ENCODE measurements around the gene SOS1. TPM values are rescaled to one million over a fixed set of nuclear protein-coding genes. Genes with fewer than 3 reads are reported as not detected.

SOS1 gene
- total RNA-seq, 1 donor from 2014 or later: 8.2 TPM

GRCh38 chr2:38978908-38979307 lies 141.9 kb downstream of the SOS1 start:
- no peak overlapping the region for H3K4me3 ChIP-seq (ENCODE audit: low read depth, low read length)
- no peak for FAIRE-seq
- no peak for TF ChIP-seq CTCF (IDR thresholded peaks at IDR 0.05; ENCODE audit: insufficient read depth, low read length, severe bottlenecking)
- DNase-seq (ENCODE audit: low read depth): no peak
- H3K27me3 ChIP-seq (ENCODE audit: control insufficient read depth, insufficient read depth, low read length): no peaks in the 10 kb centered on the region
- no peaks in the 10 kb centered on the region for H3K36me3 ChIP-seq (ENCODE audit: control insufficient read depth, insufficient read depth, low read length)

- no peaks in the 10 kb centered on the region for H3K27me3 ChIP-seq (ENCODE audit: control insufficient read depth, insufficient read depth, low read length)
- FAIRE-seq (no peak), DNase-seq (ENCODE audit: low read depth) (no peak)
- no peaks in the 10 kb centered on the region for H3K36me3 ChIP-seq (ENCODE audit: control insufficient read depth, insufficient read depth, low read length)
- TF ChIP-seq CTCF (IDR thresholded peaks at IDR 0.05; ENCODE audit: insufficient read depth, low read length, severe bottlenecking): no peak
- no peak overlapping the region for H3K4me3 ChIP-seq (ENCODE audit: low read depth, low read length)
These were observed 142.5 kb downstream of the SOS1 start for GRCh38 chr2:38978296-38978903.

- Histone ChIP-seq H3K27me3 (ENCODE audit: control insufficient read depth, insufficient read depth, low read length) (no peaks in the 10 kb centered on the region), H3K4me3 (ENCODE audit: low read depth, low read length) (no peak overlapping the region), H3K36me3 (ENCODE audit: control insufficient read depth, insufficient read depth, low read length) (no peaks in the 10 kb centered on the region)
- no peak for TF ChIP-seq CTCF (IDR thresholded peaks at IDR 0.05; ENCODE audit: insufficient read depth, low read length, severe bottlenecking)
- DNase-seq (ENCODE audit: low read depth) (no peak), FAIRE-seq (no peak)
These were observed 143.8 kb downstream of the SOS1 start for GRCh38 chr2:38977047-38977446.

GRCh38 chr2:38975042-38975441 lies 145.8 kb downstream of the SOS1 start:
- FAIRE-seq: no peak

GRCh38 chr2:38973266-38973665 lies 147.6 kb downstream of the SOS1 start:
- Histone ChIP-seq H3K4me3 (ENCODE audit: low read depth, low read length) (no peak overlapping the region), H3K27me3 (ENCODE audit: control insufficient read depth, insufficient read depth, low read length) (no peaks in the 10 kb centered on the region), H3K36me3 (ENCODE audit: control insufficient read depth, insufficient read depth, low read length) (no peaks in the 10 kb centered on the region)
- FAIRE-seq (no peak), DNase-seq (ENCODE audit: low read depth) (no peak)
- TF ChIP-seq CTCF (IDR thresholded peaks at IDR 0.05; ENCODE audit: insufficient read depth, low read length, severe bottlenecking): no peak

More at GRCh38 chr2:38975042-38975441, 145.8 kb downstream of the SOS1 start:
- no peak overlapping the region for H3K4me3 ChIP-seq (ENCODE audit: low read depth, low read length)
- TF ChIP-seq CTCF (IDR thresholded peaks at IDR 0.05; ENCODE audit: insufficient read depth, low read length, severe bottlenecking): no peak
- no peak for DNase-seq (ENCODE audit: low read depth)
- H3K27me3 ChIP-seq (ENCODE audit: control insufficient read depth, insufficient read depth, low read length): no peaks in the 10 kb centered on the region
- H3K36me3 ChIP-seq (ENCODE audit: control insufficient read depth, insufficient read depth, low read length): no peaks in the 10 kb centered on the region

GRCh38 chr2:38971377-38971776 lies 149.5 kb downstream of the SOS1 start:
- H3K27me3 ChIP-seq (ENCODE audit: control insufficient read depth, insufficient read depth, low read length): no peaks in the 10 kb centered on the region
- no peak overlapping the region for H3K4me3 ChIP-seq (ENCODE audit: low read depth, low read length)
- TF ChIP-seq CTCF (IDR thresholded peaks at IDR 0.05; ENCODE audit: insufficient read depth, low read length, severe bottlenecking): no peak
- H3K36me3 ChIP-seq (ENCODE audit: control insufficient read depth, insufficient read depth, low read length): no peaks in the 10 kb centered on the region
- DNase-seq (ENCODE audit: low read depth): no peak
- FAIRE-seq: no peak
